Kidney (tissue), 14 donors: ENCODE data around the gene SPINK4. TPM values are rescaled to one million over a fixed set of nuclear protein-coding genes. Genes with fewer than 3 reads are reported as not detected.

Experiments
- DNase-seq, 5 donors: peaks; one replicate each; pipeline ENCODE4 v3.0.0-alpha.2; 2013 to 2020
- FAIRE-seq: peaks from 2 replicates; lab custom pipeline; 2012; peaks lifted over from hg19 to GRCh38; lab: Jason Lieb, UNC
- H3K27ac ChIP-seq, 2 donors: one replicate each; pipeline ENCODE4 v1.7.0; 2013; ENCODE audit warnings: low read depth in 2 of 2, low read length in 2 of 2, inconsistent platforms in 1 of 2
- H3K27me3 ChIP-seq: one replicate; pipeline ENCODE4 v1.7.1; 2013; ENCODE audit warnings: low read length, inconsistent platforms; ENCODE audit not compliant: control insufficient read depth, insufficient read depth
- H3K36me3 ChIP-seq, 3 donors: one replicate each; pipeline versions ENCODE4 v1.7.0 to v1.7.1; 2013; ENCODE audit warnings: low read length in 3 of 3, control low read depth in 1 of 3, inconsistent platforms in 1 of 3; ENCODE audit not compliant: insufficient read depth in 3 of 3, control insufficient read depth in 2 of 3
- H3K4me1 ChIP-seq, 3 donors: one replicate each; pipeline versions ENCODE4 v1.7.0 to v1.7.1; 2013; ENCODE audit warnings: low read length in 3 of 3, inconsistent platforms in 1 of 3, low read depth in 1 of 3; ENCODE audit not compliant: control insufficient read depth in 2 of 3, insufficient read depth in 2 of 3
- H3K4me3 ChIP-seq, 3 donors: one replicate each; pipeline versions ENCODE4 v1.7.0 to v1.8.1; 2013; ENCODE audit warnings: low read length in 3 of 3, control low read depth in 1 of 3, inconsistent platforms in 1 of 3
- H3K9ac ChIP-seq, 3 donors: one replicate each; pipeline versions ENCODE4 v1.7.0 to v1.7.1; 2013; ENCODE audit warnings: low read length in 3 of 3, control low read depth in 1 of 3, inconsistent platforms in 1 of 3
- H3K9me3 ChIP-seq, 3 donors: one replicate each; pipeline versions ENCODE4 v1.7.0 to v1.7.1; 2013; ENCODE audit warnings: low read length in 3 of 3, control low read depth in 1 of 3, inconsistent platforms in 1 of 3; ENCODE audit not compliant: control insufficient read depth in 2 of 3, insufficient read depth in 1 of 3
- intact Hi-C: fragments of 100-400 bp; cut with DNase I; formaldehyde crosslinking; loops from one replicate; pipeline ENCODE4 v1.11.1; 2022
- polyA plus RNA-seq: library from polyadenylated mRNA; stranded (reverse); fragments of 350-450 nt; fragmentation: Illumina TruSeq; extraction: RNeasy Lipid Tissue Mini Kit (QIAGEN cat#74804); gene quantifications from one replicate; pipeline ENCODE4 v1.2.3, GENCODE V29; 2014; ENCODE audit warnings: low read depth, low replicate concordance; ENCODE audit not compliant: insufficient read depth
- total RNA-seq: library from RNA; stranded (reverse); fragmentation: NEBNext Ultra II Directional; extraction: Animal tissue kit (Norgen Biotek cat#: 25700); gene quantifications from one replicate; pipeline ENCODE4 v1.2.1, GENCODE V29; 2021
- TF ChIP-seq, protein P1 (sequence below): IDR thresholded peaks from 3 replicates; pipeline ENCODE4 v1.5.1; 2012; ENCODE audit warnings: mild to moderate bottlenecking, moderate library complexity, borderline replicate concordance; ENCODE audit not compliant: insufficient read depth; ENCODE audit errors: extremely low read depth
- donor health status: control.
- donor health status: control.
- donor health status: control.
- donor health status: control.
- donor health status: control.
- donor health status: DM: yes; HTN: yes; CAD: no.
- donor health status: Normal renal cell carcinoma (clear cell type).

The SPINK4 gene
- total and polyA plus RNA-seq, 2 donors from 2014 or later, result not detected

DNA sequence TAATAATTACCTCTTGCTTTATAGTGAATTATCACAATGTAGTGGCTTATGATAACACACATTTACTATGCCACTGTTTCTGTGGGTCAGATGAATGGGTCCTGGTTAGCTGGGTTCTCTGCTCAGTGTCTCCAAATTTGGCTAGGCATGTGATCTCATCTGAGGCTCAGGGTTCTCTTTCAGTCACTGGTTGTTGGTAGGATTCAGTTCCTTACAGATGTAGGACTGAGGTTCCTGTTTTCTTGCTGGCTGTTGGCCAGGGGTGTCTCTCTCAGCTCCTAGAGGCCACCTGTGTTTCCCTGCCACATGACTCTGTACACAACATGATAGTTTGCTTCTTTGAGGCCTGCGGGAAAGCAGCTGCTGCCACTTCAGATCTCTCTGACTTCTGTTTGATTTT lies 57.5 kb downstream of the SPINK4 start:
- DNase-seq (peak in 1 of 5 donors; percentile 5), FAIRE-seq (no peak)
- TF ChIP-seq, protein P1, sequence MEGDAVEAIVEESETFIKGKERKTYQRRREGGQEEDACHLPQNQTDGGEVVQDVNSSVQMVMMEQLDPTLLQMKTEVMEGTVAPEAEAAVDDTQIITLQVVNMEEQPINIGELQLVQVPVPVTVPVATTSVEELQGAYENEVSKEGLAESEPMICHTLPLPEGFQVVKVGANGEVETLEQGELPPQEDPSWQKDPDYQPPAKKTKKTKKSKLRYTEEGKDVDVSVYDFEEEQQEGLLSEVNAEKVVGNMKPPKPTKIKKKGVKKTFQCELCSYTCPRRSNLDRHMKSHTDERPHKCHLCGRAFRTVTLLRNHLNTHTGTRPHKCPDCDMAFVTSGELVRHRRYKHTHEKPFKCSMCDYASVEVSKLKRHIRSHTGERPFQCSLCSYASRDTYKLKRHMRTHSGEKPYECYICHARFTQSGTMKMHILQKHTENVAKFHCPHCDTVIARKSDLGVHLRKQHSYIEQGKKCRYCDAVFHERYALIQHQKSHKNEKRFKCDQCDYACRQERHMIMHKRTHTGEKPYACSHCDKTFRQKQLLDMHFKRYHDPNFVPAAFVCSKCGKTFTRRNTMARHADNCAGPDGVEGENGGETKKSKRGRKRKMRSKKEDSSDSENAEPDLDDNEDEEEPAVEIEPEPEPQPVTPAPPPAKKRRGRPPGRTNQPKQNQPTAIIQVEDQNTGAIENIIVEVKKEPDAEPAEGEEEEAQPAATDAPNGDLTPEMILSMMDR, result no peak
- no peak overlapping the region for H3K4me3 ChIP-seq
- no peaks in the 10 kb centered on the region for H3K27me3 ChIP-seq
- no peak overlapping the region for H3K9ac ChIP-seq
- H3K36me3 ChIP-seq, result peaks cover 11 to 46% (median 29%) of the 10 kb centered on the region in 3 donors
- H3K27ac ChIP-seq, result no peak overlapping the region
- intact Hi-C loops, result no loop called here
- H3K9me3 ChIP-seq, result no peaks in the 10 kb centered on the region
- peaks cover 0 to 13% (median 12%) of the 10 kb centered on the region in 3 donors for H3K4me1 ChIP-seq

Other genes starting within 250 kb of the SPINK4 start
- 25.5 TPM for gene APTX, start 238.5 kb upstream of the SPINK4 start, total RNA-seq
- 34.9 TPM for gene APTX, start 238.5 kb upstream of the SPINK4 start, polyA plus RNA-seq
- gene DNAJA1, start 214.9 kb upstream of the SPINK4 start, total RNA-seq, result 105 TPM
- 132 TPM for gene DNAJA1, start 214.9 kb upstream of the SPINK4 start, polyA plus RNA-seq
- gene SMU1, start 163.5 kb upstream of the SPINK4 start, total RNA-seq, result 22.0 TPM
- gene SMU1, start 163.5 kb upstream of the SPINK4 start, polyA plus RNA-seq, result 12.8 TPM
- gene B4GALT1, start 72.8 kb upstream of the SPINK4 start, total RNA-seq, result 163 TPM
- 33.0 TPM for gene B4GALT1, start 72.8 kb upstream of the SPINK4 start, polyA plus RNA-seq
- gene BAG1, start 24.5 kb downstream of the SPINK4 start, total RNA-seq, result 134 TPM
- gene BAG1, start 24.5 kb downstream of the SPINK4 start, polyA plus RNA-seq, result 268 TPM
- gene CHMP5, start 24.9 kb downstream of the SPINK4 start, total RNA-seq, result 65.2 TPM
- gene CHMP5, start 24.9 kb downstream of the SPINK4 start, polyA plus RNA-seq, result 100 TPM
- gene NFX1, start 50.3 kb downstream of the SPINK4 start, total RNA-seq, result 46.3 TPM
- gene NFX1, start 50.3 kb downstream of the SPINK4 start, polyA plus RNA-seq, result 12.2 TPM
- 11.9 TPM for gene AQP7, start 162.4 kb downstream of the SPINK4 start, total RNA-seq
- gene AQP7, start 162.4 kb downstream of the SPINK4 start, polyA plus RNA-seq, result 45.3 TPM
- 135 TPM for gene AQP3, start 207.4 kb downstream of the SPINK4 start, total RNA-seq
- gene AQP3, start 207.4 kb downstream of the SPINK4 start, polyA plus RNA-seq, result 401 TPM
- gene NOL6, start 233.8 kb downstream of the SPINK4 start, total RNA-seq, result 32.8 TPM
- 10.8 TPM for gene NOL6, start 233.8 kb downstream of the SPINK4 start, polyA plus RNA-seq